HG02973 (cell line): Measurements from ENCODE around the gene CHMP4B.

Experiments used
- ATAC-seq: cut with Tn5 transposase; IDR thresholded peaks from one replicate; pipeline ENCODE4 v1.9.1; 2021; ENCODE audit warnings: moderate library complexity; ENCODE audit not compliant: unreplicated experiment

The CHMP4B gene

DNA sequence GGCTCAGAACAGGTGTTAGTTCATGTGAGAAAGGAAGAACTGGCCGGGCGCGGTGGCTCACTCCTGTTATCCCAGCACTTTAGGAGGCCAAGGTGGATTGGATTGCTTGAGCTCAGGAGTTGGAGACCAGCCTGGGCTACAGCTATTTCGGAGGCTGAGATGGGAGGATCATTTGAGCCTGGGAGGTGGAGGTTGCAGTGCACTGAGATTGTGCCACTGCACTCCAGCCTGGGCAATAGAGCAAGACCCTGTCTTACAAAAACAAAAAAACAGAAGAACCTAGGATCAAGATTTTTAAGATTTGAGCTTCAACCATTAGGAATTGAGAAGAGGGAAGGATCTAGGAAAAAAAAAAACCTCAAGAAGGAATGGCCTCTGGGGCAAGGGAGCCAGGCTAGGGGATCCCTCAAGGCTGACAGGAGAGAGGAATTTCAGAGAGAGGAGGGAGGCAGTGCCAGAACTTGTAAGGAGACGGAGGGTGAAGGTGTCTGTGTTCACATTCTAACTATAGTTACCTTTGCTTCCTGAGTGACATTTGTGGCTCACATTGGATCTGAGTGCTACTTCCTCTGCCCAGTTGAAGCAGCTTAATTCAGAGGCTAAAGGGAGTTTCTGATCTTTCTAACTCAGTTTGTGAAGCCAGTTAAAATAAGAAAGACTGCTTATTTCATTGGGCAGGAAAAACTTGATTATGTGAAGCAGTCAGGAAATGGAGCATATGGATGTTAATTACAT is 26.1 kb downstream of the CHMP4B start:
- no peak for ATAC-seq

DNA sequence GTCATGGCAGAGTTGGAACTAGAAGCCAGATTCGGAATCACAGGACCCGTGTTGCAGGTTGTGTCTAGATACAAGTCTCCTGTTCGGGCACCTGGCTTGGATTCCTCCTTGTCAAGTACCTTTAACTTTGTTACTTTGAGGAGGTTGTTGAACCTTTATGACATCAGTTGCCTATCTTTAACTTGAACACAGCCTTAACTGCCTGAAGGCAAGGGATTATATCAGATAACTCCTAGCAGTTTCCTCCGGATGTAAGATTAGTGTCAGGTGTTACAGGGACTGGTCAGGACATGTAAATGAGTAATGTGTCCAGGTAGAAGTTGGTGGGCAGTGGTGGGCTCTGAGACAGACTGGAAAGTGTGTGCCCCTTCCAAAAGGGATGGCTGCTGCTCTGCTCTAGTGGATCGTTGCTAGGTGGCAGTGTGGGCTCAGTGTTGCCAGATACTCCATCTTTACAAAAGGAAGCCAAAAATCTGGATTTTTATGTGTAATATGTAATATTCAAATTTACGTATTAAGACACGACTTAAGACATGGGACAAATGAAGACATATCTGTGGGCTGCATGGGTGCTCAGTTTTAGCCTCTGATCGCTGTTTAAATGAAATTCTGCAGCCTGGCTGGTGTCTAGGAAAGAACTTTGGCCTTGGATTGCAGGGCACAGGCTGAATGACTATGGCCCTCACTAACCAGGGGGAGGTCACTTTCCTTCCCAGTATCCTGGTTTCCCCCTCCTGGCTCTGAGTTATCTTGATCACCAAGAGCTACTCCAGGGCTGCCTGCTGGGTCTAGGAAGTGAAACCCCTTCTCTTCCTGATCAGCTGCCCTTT is 27.1 kb downstream of the CHMP4B start:
- ATAC-seq: no peak

DNA sequence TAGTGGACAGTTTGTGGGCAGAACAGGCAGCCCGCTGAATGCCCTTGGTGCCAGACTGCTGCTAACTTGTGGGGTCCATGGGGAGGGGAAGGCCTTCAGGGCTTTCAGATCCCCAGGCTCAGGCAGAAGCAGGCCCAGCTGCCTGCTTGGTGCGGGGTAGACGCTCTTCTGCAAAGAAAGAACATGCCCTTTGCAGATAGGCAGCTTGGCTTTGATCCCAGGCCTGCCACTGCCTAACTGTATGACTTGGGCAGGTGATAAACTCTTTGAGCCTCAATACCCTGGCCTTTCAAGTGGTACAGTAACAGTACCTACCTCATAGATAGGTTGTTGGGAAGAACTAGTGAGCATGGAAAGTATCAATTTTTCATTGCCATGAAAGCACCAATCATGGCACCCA is 28.4 kb downstream of the CHMP4B start:
- no peak for ATAC-seq

DNA sequence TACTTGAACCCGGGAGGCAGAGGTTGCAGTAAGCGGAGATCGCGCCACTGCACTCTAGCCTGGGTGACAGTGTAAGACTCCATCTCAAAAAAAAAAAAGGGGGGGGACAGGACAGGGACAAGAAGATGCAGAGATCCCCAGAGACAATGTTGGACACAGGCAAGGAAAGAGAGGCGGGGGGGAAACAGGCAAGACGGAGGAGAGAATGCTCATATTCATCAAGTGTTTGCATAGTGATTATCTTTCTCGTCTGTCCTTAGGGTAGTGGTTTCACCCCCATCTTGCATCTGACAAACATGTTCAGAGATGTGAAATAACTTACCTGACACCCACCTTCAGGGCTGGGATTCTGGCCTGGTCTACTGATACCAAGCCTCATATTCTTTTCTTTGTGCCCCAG is 29.0 kb downstream of the CHMP4B start:
- ATAC-seq: no peak

DNA sequence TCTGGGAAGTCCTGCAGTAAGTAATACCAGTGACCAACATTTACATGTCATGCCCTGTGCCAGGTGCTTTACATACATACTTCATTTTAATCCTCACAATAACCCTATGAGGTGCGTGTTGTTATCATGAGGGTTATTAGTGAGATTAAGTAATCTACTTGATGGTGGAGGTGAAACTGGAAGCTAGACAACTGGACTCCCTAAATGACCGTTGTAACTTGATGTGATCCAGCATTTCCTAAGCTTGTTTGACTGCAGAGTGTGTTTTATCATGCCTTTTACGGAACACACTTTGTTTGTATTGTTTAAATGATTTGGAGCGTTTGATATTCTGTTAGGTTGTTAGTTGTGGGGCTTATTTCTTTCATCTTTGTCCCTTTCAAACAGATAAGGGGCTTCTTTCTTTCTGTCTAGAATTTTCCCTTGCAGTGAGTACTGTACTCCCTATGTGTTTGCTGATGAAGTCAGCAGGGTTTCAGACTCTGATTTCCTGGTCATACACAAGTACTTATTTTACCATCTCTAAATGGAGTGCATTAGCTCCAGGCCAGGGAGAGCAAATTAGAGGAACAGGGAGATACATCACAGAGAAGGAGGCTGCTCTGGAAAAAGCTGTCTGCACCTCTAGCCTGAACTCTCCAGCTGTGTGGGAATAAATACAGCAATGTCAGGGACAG is 29.7 kb downstream of the CHMP4B start:
- no peak for ATAC-seq

DNA sequence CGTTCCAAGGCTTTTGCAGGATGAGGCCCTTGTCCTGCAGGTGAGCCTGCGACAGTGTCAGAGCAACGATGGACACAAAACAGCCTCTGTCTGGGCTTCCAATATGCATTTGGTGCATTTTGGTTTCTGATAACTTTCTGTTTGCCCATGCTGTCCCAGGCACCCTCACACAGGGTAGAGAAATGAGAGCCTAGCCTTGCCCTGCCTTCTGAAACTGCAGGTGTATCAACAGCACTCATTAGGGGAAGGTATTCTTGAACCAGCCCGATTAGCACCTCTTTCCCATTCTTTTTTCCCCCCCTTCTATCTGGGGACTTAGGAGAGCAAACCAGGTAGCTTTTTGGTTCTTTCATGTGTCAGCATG is 30.3 kb downstream of the CHMP4B start:
- ATAC-seq: no peak

DNA sequence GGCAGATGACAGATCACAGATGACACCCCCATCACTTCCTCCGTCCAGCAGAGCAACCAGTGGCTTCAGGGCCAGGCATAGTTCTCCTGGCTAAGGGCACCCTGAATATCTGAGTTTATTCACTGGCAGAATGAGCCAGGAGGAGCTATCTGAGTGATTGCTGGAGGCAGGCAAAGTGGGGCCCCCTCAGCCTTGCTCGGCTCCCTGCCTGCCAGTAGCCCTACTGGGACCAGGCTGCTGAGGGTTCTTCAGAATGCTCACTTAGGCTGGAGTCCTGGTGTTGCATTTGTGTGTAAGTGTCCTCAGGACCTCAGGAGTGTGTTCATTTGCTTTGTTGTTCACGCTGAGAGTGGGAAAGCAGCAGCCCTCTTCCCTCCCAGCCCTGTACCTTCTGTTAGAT is 31.2 kb downstream of the CHMP4B start:
- no peak for ATAC-seq

DNA sequence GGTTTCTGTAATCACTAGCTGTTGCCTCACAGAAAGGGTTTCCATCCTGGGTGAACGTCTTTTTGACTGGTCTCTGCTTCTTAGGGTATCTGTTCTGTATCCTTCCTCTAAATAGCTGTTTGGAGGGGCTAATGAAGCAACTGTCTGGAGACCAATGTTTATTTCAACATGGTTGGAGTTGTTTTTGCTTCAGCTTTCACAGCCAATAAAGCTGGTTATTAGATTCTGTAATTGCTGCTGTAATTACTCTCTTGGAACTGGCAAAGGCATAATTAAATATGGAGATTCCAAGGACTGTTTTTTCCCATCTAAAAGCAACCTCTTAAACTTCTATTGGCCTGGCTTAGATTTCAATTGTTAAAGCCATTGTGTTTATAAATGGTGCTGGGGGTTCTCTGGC is 31.9 kb downstream of the CHMP4B start:
- no peak for ATAC-seq

DNA sequence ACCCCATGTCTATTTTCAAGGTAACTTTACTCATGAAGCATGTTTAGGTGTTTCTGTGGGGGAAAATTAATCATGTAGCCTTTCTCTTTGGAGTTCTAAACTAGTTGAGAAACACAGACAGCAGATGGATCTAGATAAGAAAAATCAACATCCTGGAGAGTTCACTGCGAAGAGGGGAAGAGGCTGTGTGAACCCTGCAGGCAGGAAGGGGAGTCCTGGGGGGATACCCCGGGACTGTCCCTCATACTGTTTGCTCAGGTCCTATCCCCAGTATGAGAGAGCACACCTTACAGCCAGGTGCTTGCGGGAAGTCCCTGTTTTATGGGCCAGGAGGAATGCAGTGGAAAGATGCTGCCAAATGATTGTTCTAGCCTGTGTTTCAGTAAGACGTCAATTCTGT is 32.7 kb downstream of the CHMP4B start:
- no peak for ATAC-seq

DNA sequence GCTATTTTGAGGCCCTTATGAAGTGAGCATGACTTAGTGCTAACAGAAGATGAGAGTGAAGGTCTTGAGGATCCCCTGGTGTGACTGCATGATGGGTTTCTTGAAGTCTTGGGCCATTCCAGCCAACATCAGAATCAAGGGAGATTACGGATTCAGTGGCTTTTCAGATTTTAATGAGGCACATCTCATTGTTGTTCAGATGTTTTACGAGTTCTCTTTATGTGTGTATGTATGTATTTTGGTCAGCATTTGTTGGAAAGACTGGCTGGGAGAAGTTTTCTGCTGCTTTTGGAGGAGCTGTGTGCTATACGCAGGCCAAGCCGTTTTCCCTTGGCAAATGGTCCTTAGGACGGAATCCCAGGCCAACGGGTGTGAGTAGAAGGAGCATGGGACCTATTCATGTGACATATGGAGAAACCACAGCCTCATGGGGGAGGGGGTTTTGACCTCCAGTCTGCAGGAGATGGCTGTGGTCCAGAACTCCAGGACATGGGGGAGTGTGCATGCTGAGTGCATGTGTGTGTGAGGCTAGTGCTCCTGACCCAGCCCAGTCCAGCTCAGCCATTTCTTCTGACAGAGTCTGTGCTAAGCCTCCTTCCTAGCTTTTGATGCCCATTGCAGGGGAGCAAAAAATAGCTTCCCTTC is 35.3 kb downstream of the CHMP4B start:
- ATAC-seq: no peak

DNA sequence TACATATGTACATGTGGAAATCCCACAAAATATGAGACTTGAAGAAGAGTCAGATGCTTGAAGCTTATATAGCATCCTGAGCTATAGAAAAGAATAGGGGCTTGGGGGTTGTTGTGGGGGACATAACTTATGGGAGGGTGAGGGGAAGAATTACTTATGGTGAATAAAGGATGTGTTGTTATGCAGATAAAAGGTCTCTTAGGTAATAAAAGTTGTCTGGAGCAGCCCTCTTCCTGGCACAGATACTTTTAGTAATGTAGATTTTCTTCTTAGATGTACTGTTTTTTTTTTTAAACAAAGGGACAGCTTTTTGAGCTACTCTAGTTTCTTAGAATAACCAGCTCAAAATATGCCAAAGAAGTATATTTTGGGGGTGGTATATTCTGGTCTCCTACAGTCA is 35.9 kb downstream of the CHMP4B start:
- no peak for ATAC-seq

DNA sequence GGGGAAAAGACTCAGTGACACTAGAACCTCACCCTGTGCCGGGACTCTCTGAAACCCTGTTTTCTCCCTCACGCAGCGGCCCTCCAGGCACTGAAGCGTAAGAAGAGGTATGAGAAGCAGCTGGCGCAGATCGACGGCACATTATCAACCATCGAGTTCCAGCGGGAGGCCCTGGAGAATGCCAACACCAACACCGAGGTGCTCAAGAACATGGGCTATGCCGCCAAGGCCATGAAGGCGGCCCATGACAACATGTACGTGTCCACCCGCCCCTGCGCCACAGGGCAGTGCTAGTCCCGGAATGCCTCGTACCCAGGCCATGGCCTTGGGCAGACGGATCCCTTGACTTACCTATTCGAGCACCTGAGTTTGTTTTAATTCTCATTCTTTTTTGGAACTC is 37.2 kb downstream of the CHMP4B start:
- ATAC-seq: no peak

DNA sequence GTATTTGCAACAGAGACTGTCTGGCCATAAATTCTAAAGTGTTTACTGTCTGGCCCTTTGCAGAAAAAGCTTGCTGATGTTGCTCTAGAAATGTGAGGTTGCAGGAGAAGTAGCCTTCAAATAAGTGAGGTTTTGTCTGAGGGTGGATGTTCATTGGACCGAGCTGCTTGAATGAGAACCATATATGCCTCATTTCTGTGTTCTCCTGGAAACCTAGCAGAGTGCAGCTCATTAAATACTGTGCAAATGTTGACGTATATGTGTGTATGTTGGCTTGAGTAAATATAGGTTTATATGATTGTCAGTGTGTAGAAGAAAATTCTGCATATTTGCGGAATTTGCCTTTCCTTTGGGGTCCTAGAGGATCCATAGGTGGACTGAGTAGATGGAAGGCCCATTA is 39.0 kb downstream of the CHMP4B start:
- no peak for ATAC-seq

DNA sequence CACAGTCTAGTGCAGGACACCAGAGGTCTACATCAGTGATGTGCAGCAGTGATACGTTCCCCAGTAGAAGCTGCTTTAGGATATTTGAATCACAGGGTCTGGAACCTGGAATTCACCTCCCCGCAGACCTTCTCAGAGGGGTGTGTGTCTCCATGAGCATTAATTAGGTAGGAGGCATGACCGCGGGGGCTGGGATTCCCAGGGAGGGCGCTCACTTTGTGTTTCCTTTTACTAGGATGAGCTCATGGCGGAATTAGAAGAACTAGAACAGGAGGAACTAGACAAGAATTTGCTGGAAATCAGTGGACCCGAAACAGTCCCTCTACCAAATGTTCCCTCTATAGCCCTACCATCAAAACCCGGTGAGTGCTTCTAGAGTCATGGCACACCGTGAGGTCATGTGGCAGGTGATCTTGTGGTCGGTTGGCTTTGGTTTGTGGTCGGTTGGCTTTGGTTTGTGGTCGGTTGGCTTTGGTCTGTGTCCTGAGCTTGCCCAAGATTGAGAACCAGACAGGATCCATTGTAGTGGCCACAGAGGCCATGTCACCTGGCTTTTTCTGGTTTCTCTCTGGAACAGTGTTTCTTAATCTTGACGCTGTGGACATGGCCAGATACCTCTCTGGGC is 40.8 kb downstream of the CHMP4B start:
- ATAC-seq: no peak

DNA sequence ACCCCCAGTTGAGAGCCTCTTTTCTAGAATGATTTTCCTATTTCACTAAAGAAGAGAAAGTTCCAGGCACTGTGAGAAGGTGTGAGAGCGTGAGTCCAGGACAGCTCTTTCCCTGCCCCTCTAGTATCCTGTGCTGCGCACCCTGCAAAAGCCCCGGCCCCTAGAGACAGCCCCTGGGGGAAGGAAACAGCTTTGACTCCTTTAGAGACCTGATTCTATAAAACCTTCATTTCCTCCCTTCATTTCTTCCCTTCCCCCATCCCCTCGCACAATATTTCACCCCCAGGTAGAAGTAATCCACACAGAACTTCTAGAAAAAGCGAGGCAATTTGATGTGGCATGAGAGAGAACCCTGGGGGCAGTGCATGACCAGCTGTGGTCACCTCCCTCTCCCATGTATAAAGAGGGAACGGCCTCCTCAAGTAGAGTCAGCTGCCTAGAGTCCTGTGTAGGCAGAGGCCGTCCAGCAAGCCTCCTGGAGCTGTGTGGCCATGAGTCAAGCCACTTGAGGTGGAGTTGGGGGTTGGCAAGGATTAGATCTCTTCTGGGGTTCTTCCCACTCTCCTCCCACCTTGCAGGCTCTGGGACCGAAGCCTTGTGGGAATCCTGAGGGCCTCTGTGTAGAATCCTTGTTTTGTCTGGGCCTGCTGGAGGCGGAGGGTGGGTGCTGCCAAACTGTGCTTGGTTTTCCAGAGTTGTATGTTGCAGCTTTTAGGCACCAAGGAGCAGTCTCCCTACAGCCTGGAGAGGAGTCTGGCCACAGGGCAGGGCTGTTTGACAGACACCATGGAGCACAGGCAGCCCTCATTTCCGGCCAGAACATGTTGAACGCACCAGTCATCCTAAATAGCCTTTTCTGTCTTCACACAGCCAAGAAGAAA is 41.7 kb downstream of the CHMP4B start:
- ATAC-seq: no peak

DNA sequence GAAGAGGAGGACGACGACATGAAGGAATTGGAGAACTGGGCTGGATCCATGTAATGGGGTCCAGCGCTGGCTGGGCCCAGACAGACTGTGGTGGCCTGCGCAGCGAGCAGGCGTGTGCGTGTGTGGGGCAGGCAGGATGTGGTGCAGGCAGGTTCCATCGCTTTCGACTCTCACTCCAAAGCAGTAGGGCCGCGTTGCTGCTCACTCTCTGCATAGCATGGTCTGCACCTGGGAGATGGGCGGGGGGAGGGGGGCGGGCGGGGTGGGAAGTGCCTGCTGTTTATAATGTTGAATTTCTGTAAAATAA is 42.3 kb downstream of the CHMP4B start:
- ATAC-seq: no peak

DNA sequence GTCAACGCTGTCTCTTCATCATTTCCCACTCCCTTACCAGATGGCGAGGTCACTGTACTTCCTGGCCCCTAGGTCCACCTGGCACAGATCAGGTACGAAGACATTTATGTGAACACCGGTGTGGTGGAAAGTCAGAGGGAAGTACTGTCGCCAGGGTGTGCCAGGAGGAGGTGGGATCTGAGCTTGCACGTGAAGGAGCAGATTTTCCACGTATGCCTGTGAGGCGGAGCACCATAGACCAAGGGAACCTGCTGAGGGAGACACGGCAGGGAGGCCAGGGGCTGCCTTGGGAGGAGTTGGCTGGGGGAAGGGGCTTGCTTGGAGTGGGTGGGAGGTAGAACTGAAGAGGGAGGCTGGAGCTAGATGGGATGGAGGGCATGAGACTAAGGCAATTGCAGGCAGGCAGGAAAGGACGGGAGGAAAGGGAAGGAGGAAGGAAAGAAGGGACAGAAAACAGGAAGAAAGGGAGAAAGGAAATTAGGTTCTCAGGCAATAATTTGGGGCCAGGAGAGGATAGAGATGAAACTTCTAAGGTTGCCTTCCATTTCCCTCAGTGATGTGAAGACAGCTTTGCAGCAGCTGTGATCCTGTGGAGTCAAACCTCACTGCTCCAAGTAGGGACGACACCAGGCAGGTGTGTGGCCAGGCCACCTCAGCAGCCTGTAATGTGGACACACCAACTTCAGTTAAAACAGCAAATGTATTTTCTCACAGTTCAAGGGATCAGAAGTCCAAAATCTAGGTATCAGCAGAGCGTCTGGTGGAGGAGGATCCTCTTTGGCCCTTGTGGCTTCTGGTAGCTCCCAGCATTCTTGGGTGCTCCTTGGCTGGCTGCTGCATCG is 46.8 kb downstream of the CHMP4B start:
- no peak for ATAC-seq

DNA sequence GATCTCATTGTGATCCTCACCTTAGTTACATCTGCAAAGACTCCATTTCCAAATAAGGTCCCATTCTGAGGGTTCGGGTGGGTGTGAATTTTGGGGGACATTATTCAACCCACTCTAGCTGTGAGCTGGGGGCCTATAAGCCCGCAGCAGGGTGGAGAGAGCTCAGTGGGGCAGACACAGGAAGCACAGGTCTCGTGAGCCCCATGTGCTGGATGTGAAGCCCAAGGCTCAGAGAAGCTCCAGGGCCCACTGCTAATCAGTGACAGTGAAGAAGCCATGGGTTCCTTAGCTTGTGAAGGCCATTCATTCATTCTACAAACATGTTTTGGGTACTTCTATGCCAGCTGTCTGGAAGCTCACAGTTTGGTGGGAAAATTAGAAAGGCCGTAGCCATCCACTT is 47.5 kb downstream of the CHMP4B start:
- ATAC-seq: no peak

DNA sequence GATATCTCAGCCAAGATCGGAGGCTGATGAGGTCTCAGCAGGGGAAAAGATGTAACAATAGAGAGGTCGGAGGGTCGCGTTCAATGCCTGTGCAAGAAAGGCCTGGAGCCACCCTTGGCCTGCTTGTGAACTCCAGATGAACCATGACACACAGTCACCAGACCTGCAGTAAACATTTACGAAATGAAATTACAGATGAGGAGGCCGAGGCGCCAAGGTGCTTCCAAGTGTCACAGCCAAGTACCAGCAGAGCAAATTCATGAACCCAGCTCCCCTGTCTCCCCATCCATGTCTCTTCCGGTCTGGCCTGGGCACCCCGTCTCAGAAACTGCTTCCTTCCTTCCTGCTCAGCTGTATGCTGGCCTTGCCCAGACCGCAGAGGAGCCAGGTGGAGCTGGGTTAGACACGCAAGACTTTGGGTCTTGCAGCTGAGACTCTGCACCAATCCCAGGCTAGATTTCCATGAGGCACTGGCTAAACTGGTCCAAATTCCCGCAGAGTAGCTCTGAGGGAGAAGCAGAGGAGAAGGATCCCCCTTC is 48.1 kb downstream of the CHMP4B start:
- ATAC-seq: no peak
